ENCODE results near the gene ARMH3.

Gene ARMH3

DNA sequence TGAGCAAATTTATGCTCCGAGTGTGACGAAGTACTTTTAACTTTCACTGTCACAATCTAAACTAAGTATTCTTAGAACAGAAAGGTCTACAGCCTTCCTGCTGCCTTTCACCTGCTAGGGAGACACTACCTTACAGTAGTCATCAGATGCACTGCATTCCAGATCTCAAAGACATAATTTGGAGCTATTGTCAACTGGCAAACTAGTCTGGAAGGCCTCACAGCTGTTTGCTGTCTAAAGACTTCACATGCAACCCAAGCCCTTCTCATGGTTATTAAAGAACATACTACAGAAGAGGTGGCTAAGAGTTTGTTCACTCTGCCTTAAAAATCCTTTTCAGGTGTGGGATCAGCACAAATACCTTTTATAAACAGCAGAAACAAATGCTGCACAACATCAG is 120.5 kb downstream of the ARMH3 start:
- no peak for DNase-seq

DNA sequence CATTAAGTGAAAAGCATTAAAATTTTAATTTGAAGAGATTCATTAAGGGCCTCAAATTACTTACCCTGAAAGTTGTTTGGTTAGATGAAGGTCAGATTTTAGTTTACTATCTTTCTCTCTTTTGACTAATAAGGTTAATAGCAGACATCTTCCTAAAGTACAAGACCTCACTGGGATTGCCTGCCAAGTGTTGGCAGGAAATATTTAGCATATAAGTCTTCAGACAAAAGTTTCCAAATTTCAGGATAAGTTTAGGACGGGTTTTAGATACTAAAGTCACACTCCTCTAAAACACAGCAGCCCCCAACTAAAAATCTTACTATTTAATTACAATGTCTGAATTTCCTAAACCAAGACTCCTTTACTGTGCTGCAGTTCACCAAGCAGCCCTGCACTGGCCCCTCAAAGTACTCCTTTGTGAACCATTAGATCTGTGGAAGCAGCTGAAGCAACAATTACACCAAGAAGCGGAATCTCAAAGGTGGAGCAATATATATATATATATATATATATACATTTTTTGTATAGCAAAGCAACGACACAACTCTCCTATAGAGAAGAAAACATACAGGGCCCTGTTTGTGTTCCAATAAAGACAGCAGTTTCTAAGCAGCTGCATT is 121.2 kb downstream of the ARMH3 start:
- no peak for DNase-seq

DNA sequence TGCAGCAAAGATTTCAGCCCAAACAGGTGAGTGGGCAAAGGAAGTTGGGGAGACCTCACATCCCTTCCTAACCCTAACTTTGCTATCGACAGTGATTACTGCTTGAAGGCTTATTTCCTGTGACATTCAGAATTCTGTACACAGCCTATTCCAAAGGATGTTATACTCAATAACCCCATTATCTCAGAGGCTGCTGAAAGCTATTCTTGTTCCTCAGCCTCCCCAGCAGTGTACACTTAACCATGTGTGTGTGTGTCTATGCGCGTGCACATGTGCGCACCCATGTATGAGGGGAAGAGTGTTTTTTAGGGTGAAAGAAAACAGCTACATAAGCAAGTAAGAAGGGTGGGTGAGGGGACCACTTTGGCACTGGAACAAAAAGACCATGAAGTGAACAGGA is 122.0 kb downstream of the ARMH3 start:
- no peak for DNase-seq

DNA sequence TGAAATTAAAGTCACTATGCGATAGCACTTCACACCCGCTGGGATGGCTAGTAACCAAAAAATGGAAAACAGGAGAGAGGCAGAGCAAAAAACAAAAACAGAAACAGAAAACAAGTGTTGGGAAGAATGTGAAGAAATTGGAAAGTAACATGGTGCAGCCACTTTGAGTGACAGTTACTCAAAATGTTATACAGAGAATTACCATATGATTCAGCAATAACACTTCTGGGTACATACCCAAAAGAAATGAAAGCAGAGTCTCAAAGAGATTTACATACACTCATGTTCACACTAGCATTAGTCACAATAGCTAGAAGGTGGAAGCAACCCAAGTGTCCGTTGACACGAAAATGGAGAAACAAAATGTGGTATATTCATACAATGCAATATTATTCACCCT is 123.8 kb downstream of the ARMH3 start:
- DNase-seq = no peak

DNA sequence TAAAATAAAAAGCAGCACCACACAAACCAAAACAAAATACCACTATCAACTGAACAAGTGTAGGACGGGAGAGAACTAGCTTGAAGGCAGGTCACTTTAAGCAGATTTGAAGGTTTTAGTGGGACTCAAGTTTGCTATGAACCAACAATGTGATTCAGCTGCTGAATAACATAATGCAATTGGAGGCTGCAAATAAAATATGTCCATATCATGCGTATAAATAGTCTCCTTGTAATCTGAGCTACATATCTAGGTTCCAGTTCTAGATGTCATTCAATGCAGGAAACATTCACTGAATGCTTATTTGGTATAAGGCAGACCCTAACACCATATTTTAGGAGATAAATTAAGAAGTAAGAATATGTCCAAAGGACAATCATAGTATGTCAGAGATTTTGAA is 130.9 kb downstream of the ARMH3 start:
- no peak for DNase-seq

DNA sequence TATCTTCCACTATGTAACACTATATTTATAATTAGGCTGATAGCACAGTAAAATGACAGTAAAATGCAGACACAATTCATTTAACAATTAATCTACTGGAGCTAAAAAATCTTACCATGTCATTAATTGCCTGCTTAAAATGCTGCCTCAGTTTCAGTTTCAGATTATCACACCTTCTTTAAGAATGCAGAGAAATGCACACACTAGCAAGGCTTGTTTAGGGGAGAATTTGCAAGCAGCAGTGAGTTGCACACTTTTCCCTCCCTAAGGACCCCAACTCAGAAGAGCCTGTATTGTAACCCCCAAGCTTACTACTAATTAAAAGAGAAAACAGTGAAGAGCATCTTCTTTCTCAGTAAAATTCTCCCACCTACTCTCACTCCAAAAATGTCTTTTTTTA is 132.7 kb downstream of the ARMH3 start:
- no peak for DNase-seq

DNA sequence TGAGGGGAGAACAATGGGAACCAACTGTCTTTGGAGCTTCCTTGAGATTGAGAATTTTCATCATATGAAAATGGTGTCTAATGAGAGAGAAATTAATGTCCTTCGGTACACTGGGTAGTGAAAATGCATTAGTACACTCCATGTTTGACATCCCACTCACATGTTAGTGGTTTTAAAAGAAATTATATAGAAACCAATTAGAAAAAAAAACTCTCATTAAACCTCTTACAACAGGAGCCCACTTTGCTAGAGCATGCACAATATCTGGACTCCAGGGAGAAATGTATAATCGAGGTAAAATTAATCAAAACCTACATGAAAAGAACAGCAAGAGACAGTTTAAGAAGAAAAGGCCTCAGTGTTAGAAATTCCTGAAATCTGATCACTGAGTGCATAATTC is 133.1 kb downstream of the ARMH3 start:
- no peak for DNase-seq

DNA sequence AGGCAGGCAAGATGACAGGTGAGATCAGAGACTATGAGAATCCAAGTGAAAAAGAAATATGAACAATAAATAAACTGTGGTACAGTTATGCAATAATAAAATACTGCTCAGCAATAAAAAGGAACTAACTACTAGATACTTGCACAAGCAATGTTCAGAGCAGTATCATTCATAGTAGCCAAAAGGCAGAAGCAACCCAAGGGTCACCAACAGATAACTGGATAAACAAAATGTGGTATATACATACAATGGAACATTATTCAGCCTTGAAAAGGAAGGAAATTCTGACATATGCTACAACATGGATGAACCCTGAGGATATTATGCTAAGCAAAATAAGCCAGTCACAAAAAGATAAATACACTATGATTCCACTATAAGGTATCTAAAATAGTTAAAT is 135.4 kb downstream of the ARMH3 start:
- no peak for DNase-seq

DNA sequence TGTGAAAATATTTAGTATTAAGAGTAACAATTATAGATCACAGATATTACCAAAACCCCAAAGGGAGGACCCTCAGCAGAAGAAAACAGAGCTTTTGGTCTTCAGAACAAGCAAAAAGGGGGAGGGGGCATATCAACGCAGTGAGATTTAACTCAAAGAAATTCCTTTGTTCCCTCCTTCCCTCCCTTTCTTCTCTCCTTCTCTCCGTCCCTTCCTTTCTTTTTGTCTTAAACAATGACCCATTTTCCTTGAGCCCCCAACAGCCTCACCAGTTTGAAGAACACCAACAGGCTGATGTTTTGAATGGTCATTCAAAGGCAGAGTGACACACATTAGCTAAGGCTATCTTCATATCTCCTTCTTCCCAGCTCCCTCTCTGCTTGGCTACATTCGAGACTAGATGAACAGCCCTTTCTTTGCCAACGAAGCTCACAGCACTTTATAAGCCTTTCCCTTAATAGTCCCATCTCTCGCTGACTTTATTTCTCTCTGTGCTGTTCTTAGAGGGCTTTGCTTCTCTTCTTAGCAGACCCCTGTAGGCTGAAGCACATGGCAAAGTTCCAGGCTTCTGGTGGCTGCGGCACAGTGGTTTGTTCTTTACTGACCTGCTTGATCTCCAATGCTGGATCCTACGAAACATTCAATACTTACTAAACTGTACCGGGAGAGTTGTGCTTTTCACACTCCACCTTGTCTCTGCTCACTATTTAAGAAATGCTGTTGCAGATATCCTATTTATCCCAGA is 136.8 kb downstream of the ARMH3 start:
- DNase-seq = no peak

DNA sequence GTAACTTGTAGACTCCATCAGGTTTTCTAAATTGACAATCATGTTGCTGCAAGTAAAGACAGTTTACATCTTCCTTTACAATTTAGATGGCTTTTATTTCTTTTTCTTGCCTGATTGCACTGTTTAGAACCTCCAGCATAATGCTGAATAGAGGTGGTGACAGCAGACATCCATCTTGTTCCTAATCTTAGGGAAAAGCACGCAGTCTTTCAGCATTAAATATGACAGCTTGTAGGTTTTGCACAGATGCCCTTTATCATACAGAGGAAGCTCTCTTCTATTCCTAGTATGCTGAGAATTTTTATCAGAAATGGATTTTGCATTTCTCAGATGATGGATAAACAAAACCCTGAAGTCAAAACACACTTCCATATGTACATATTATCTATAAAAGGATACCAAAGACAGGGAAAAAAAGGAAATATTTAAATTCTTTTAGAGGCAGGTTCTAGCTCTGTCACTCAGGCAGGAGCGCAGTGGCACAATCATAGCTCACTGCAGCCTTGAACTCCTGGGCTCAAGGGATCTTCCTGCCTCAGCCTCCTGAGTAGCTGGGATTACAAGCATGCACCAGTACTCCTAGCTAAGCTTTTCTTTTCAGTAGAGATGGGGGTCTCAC is 143.3 kb downstream of the ARMH3 start:
- DNase-seq = no peak

DNA sequence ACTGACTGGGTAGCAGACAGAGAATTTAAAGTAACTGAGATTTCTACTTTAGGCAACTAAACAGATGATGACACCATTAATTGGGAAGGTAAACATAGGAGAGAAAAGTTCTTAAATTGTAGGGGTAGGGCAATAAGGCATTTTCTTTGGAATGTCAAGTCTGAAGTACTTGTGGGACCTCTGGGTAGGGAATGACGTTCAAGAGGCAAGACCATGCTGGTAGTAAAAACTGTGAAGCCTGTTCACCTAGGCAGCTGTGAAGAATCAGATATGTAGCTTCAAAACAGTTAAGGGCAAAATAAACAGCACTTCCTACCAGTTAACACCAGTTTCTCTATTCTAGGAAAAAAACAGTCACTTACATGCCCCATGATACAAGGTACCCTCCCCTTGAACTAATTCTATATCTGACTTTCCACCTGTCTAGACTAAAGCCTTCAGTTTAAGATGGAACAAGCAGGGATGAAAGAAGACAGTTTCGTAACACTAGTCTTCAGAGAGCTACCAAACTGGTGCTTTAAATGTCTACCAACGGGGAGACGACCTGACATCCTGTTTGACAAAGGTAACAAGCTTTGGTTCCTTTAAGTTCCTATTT is 149.3 kb downstream of the ARMH3 start:
- no peak for DNase-seq

DNA sequence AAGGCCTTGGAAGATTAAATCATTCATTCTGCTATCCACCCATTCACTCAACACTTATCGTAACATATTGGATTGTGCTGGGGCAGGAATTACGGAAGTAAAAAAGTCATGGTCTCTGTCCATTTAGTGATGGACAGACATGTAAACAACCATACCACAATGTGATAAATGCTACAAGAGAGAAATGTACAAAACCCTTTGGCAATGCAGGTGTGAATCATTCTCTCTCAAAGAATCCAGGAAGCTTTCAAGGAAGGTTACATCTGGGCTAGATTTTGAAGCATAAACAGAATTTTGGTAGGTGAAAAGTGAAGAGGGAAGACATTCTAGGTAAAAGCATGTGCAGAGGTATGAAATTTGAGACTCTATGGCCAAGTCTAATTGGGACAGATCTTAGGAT is 150.7 kb downstream of the ARMH3 start:
- no peak for DNase-seq

DNA sequence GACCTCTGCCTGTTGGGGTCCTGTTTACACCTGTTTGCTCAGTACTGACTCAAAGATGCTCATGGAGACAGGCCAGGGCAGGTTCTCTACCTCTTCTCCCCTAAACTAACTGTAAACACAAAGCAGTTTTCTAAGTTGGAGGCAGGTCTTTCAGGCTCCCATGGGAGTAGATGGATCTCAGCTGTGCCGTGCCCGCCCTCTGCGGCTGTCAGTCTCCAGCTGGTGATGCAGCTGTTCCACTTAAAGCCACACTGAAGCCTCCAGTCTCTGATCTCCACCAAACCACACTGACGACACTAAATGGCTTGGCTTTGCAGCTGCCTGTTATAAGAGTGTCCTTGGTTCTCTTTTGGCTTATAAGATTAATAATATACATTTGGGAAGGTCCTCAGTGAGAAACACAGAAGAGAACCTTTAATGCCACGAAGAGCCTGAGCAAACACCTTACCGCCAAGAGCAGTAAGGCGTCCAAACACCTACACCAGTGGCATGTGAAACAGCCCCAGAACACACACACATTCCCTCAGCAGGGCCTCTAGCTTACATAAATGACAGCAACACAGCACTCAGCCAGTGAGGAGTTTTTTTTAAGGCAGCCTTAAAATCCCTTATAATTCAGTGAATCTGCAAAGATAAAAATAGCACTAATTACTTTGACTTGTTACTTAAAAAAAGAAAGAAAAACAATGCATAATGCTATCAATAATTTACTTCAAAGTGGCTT is 152.0 kb downstream of the ARMH3 start:
- DNase-seq = no peak

DNA sequence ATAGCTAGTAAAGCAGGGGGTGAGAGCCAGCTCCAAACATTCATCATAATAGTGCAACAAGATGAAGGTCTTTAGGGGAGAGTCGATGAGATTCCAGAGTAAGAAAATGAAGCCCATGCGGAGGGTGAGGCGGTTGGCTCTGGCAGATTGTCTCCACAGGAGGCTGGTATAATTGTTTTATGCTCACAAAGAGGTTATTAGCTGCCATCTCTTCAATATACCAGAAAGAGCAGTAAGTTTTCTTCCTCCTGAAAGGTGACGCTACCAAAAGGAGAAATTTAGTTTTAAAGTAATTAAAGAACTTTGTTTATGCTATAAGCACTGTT is 153.2 kb downstream of the ARMH3 start:
- DNase-seq = no peak

DNA sequence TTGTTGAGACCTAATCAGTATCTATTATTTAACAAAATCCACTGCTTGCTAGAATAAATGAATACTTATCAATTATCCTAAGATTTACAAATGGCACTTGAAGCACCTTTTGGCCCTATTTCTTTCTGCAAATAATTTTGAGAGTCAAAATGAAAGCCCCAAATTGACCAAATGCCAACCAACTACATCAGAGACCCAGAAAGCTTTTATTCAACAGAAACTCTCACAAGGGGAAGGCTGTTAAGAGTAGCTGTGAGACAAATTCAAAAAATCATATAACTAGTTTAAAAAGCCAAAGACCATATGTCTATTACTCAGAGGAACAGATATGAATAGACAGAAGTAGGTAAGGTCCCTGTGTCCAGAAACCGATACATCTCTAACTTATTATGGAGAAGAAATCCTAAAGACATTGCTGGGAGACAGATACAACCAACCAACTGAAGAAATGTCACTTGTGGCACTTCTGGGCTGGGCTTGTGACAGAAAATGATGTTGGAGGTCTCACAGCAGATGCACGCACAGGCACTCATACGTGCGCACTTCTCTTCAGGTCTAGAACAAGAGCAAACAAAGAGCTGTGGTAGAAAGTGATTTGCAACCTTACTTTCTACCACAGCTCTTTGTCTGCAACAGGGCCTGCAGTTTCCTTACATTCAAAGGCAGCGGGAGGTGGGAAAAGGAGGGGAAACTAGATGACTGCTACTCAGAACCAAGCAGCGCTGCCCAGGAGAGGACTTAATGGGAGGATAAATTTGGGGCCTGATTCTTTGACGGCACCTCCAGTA is 153.7 kb downstream of the ARMH3 start:
- DNase-seq = no peak

DNA sequence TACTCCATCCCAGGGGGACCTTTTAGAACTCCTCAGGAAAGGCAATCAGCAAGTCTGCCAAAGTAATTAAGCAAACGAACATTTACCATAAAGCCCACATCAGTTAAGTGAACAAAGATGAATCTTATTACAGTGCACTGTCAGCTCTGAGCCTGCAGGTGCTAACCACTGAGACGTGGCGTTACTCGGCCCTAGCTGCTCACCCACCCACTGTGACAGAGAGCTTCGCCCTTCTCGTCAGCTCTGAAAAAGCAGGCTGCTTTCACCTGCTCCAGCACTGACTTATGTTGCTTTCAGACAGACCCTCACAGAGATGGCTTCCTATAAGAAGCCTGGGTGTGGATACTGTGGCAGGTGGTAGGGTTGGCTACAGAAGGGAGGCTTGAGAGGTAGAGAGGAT is 154.6 kb downstream of the ARMH3 start:
- no peak for DNase-seq

DNA sequence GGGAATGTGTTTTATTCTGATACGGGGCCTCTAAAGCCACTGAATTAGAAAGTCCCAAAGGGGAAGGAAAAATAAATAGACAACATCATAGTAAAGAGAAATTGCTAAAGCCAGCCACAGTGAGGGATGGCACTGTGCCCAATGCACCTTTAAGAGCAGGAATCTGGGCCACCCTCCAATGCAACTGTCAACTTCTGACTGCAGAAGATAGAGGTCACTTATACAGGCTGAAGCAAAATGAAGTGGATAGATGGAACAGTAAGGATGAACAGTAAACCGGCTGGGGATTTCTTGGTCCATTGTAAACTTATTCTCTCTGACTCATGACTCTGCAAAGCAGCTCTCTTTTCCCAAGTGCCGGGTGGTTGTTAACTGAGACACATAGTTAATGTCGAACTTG is 158.3 kb downstream of the ARMH3 start:
- no peak for DNase-seq

DNA sequence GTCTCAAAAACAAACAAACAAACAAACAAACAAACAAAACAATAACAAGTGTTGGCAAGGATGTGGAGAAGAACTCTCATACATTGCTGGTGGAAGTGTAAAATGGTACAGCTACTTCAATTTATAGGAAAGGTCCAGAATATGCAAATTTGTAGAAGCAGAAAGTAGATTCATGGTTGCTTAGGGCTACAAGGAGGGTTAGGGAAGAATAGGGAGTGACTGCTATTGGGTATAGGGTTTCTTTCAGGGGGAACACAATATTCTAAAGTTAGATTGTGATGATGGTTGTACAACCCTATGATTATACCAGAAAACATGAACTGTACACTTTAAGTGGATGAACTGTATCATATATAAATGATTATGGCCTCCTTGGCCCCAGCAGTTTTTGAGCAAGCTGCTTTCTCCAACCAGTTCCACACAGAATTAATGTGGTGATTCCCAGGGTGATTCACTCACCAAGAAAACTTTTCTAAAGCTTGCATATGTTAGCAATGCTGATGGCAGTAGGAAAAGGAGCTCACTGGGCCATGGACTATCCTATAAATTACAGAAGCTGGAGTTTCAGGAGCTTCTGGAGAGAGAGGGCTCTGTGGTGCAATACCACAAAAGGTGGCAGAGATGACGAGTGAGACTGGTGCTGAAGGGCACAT is 159.6 kb downstream of the ARMH3 start:
- no peak for DNase-seq

DNA sequence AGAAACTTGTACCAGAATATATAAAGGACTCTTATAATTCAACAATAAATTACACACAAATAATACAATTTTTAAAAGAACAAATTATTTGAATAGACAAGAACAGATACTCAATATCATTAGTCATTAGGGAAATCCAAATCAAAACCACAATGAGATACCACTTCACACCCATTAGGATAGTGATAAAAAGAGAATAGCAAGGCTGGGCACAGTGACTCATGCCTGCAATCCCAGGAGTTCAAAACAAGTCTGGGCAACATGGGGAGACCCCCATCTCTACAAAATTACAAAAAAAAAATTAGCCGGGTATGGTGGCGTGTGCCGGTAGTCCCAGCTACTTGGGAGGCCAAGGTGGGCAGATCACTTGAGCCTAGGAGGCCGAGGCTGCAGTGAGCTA is 160.2 kb downstream of the ARMH3 start:
- no peak for DNase-seq

DNA sequence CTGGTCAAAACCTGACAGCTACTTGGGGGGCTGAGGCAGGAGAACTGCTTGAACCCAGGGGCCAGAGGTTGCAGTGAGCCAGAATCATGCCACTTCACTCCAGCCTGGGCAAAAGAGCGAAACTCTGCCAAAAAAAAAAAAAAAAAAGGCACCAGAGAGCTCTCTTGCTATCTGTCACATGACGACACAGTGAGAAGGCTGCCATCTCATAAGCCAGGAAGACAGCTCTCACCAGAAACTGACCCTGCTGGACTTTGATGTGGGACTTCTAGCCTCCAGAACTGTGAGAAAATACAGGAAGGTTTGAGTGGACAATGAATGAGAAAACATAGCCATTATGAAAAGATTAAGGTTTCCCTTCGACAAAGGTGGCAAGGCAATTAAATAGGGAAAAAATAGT is 161.2 kb downstream of the ARMH3 start:
- DNase-seq = no peak

DNA sequence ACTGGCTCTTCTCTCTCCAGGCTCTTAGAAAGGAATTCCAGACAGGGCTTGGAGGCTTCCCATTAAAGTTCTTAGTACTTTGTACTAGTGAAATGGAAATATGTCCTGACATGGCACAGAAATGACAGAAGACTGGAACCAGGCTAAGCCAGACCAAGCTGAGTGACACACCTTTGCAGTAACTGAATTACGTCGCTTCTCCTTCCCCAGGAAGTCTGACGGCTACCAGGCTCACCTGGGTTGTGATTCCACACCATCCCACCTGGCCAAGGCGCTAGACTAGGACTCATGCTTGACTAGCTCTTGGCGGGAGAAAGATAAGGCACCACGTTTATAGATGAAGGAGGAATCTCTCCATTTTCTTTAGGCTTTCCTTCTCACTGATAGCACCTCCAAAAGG is 161.7 kb downstream of the ARMH3 start:
- no peak for DNase-seq

DNA sequence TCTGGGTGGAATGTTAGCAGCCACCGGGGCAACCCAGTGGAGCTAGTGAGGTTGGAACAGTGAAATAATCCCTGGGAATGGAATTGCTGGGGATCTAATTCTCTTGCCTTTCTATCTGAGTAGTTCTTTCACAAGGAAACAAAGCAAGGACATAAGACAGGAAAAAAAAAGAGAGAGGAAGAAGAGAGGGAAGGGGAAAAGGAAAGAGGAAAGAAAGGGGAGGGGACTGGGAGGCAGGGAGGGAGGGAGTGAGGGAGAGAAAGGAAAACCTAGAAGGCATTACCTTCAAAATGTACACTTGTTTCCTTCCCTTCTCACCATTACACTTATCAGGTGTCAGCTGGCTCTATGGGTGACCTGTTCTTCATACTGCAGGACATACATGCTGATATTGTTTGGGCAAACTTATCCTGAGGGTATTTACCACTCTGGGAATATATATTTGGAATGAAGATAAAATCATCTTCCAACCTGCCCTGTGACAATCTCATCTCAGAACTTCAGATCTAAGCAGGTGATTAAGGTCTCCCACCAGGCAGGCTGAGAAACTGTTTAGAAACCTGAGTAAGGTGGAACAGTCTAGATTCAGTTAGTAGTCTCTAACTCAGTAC is 162.4 kb downstream of the ARMH3 start:
- DNase-seq = no peak
